HCT116 (cell line): ENCODE data around the gene LEMD1. TPM values are rescaled to one million over a fixed set of nuclear protein-coding genes. Genes with fewer than 3 reads are reported as not detected.

Source experiments
- ATAC-seq: fragments of 200-7000 bp; cut with Tn5 transposase; 2 replicates; pipeline ENCODE4 v1.9.1; 2020; ENCODE audit warnings: mild to moderate bottlenecking, moderate library complexity
- BruUV-seq: library from RNA; stranded (reverse); fragments of 400-500 nt; replicated peaks from 2 replicates; lab custom pipeline; 2021; lab: Mats Ljungman, UMichigan
- CTCF ChIA-PET: fragments of 300-600 bp; sonication (Branson Sonifier 250); formaldehyde crosslinking; loops from one replicate; lab custom pipeline; 2021; ENCODE audit warnings: antibody characterized with exemption; lab: Charles Lee
- POLR2A ChIA-PET: fragments of 300-600, 350-600 bp; sonication (Branson Sonifier 250); formaldehyde crosslinking; loops from one replicate; lab custom pipeline; 2021; ENCODE audit warnings: antibody characterized with exemption; lab: Charles Lee
- RAD21 ChIA-PET, 2 experiments: fragments of 300-600 bp; sonication (Branson Sonifier 250); formaldehyde crosslinking; loops; one replicate each; lab custom pipeline; 2023; ENCODE audit warnings: low total read pairs in 2 of 2; ENCODE audit not compliant: uncharacterized antibody in 2 of 2, unreplicated experiment in 2 of 2, low non-redundant PET in 1 of 2; lab: Charles Lee
- DNase-seq: peaks from one replicate; pipeline ENCODE4 v3.0.0-alpha.2; 2010; ENCODE audit warnings: low read depth, low spot score
- H2AFZ ChIP-seq: fragments of 200-600 bp; shearing (Covaris generic), sonication (generic); 2 replicates; pipeline ENCODE4 v1.6.1; 2017; ENCODE audit warnings: low read depth, mixed run types, mixed read lengths, antibody characterized with exemption, low read length; ENCODE audit not compliant: poor library complexity, severe bottlenecking
- H3K27ac ChIP-seq: 2 replicates; pipeline ENCODE4 v1.5.1; 2012; ENCODE audit warnings: low read depth, low read length
- H3K27me3 ChIP-seq: fragments of 200-600 bp; sonication (generic); 2 replicates; pipeline ENCODE4 v1.6.1; 2016; ENCODE audit warnings: mixed run types, low read length, mixed read lengths; ENCODE audit not compliant: insufficient read depth
- H3K36me3 ChIP-seq, 2 experiments: fragments of 200-500 bp in 1 of 2; fragments of 200-600 bp in 1 of 2; sonication (Bioruptor generic) in 1 of 2; sonication (generic) in 1 of 2; 2 replicates each; pipeline versions ENCODE4 v1.5.1 to v1.6.1; 2014 to 2016; ENCODE audit warnings: low read length in 2 of 2, inconsistent platforms in 1 of 2, mixed read lengths in 1 of 2, mixed run types in 1 of 2; ENCODE audit not compliant: insufficient read depth in 2 of 2, control insufficient read depth in 1 of 2
- H3K4me1 ChIP-seq, 2 experiments: fragments of 200-600 bp in 1 of 2; sonication (generic) in 1 of 2; 2 replicates each; pipeline versions ENCODE4 v1.5.1 to v1.6.1; 2012 to 2017; ENCODE audit warnings: low read length in 2 of 2, inconsistent platforms in 1 of 2, mild to moderate bottlenecking in 1 of 2, mixed read lengths in 1 of 2, mixed run types in 1 of 2, moderate library complexity in 1 of 2; ENCODE audit not compliant: insufficient read depth in 2 of 2, control insufficient read depth in 1 of 2
- H3K4me2 ChIP-seq: fragments of 200-600 bp; sonication (generic); 2 replicates; pipeline ENCODE4 v1.6.1; 2017; ENCODE audit warnings: mixed run types, low read length, mixed read lengths
- H3K4me3 ChIP-seq, 2 experiments: fragments of 200-600 bp in 1 of 2; sonication (generic) in 1 of 2; replicated peaks in 1 of 2; 2 replicates each; pipeline ENCODE4 v1.5.1; 2011 to 2016; ENCODE audit warnings: low read length in 2 of 2, control low read depth in 1 of 2, low read depth in 1 of 2, mild to moderate bottlenecking in 1 of 2, mixed read lengths in 1 of 2, mixed run types in 1 of 2
- H3K79me2 ChIP-seq: fragments of 200-600 bp; sonication (generic); 2 replicates; pipeline ENCODE4 v1.6.1; 2017; ENCODE audit warnings: mild to moderate bottlenecking, mixed run types, low read length, moderate library complexity, mixed read lengths; ENCODE audit not compliant: insufficient read depth
- H3K9ac ChIP-seq: fragments of 200-600 bp; sonication (generic); 2 replicates; pipeline ENCODE4 v1.6.1; 2016; ENCODE audit warnings: low read length, mixed read lengths
- H3K9me2 ChIP-seq: fragments of 200-600 bp; sonication (generic), shearing (Covaris generic); 2 replicates; pipeline ENCODE4 v1.6.1; 2017; ENCODE audit warnings: mixed run types, mild to moderate bottlenecking, moderate library complexity; ENCODE audit not compliant: insufficient read depth
- H3K9me3 ChIP-seq, 2 experiments: fragments of 200-500 bp in 1 of 2; fragments of 200-600 bp in 1 of 2; sonication (Bioruptor generic) in 1 of 2; sonication (generic) in 1 of 2; 2 replicates each; pipeline ENCODE4 v1.6.1; 2014 to 2017; ENCODE audit warnings: low read length in 2 of 2, mixed read lengths in 2 of 2, inconsistent platforms in 1 of 2, low read depth in 1 of 2, mild to moderate bottlenecking in 1 of 2, mixed run types in 1 of 2, moderate library complexity in 1 of 2; ENCODE audit not compliant: control insufficient read depth in 1 of 2, insufficient read depth in 1 of 2
- H4K20me1 ChIP-seq: fragments of 200-600 bp; sonication (generic), shearing (Covaris generic); 2 replicates; pipeline ENCODE4 v1.6.1; 2017; ENCODE audit warnings: mixed run types, mild to moderate bottlenecking, moderate library complexity; ENCODE audit not compliant: insufficient read depth
- CBX3 ChIP-seq: IDR thresholded peaks from 2 replicates; pipeline ENCODE4 v1.6.1; 2012; ENCODE audit warnings: low read depth
- CEBPB ChIP-seq: IDR thresholded peaks from 2 replicates; pipeline ENCODE4 v1.6.1; 2012; ENCODE audit warnings: low read depth
- ELF1 ChIP-seq: IDR thresholded peaks from 2 replicates; pipeline ENCODE4 v1.6.1; 2012; ENCODE audit warnings: low read depth, borderline replicate concordance
- EZH2 ChIP-seq: fragments of 200-600 bp; sonication (generic); IDR thresholded peaks from 2 replicates; pipeline ENCODE4 v1.6.1; 2017; ENCODE audit warnings: antibody characterized with exemption, mixed run types
- EZH2phosphoT487 ChIP-seq: fragments of 200-600 bp; IDR thresholded peaks from 2 replicates; pipeline ENCODE4 v1.6.1; 2018; ENCODE audit warnings: antibody characterized with exemption, borderline replicate concordance
- FOSL1 ChIP-seq: IDR thresholded peaks from 2 replicates; pipeline ENCODE4 v1.6.1; 2012; ENCODE audit warnings: low read depth
- JUND ChIP-seq: IDR thresholded peaks from 2 replicates; pipeline ENCODE4 v1.6.1; 2012
- POLR2AphosphoS5 ChIP-seq: IDR thresholded peaks from 2 replicates; pipeline ENCODE4 v1.6.1; 2011; ENCODE audit warnings: mild to moderate bottlenecking, low read depth, low read length, moderate library complexity
- REST ChIP-seq: IDR thresholded peaks from 2 replicates; pipeline ENCODE4 v1.6.1; 2012; ENCODE audit warnings: low read depth
- SP1 ChIP-seq: IDR thresholded peaks from 2 replicates; pipeline ENCODE4 v1.6.1; 2012; ENCODE audit warnings: low read depth
- SRF ChIP-seq: IDR thresholded peaks from 2 replicates; pipeline ENCODE4 v1.6.1; 2012; ENCODE audit warnings: low read depth
- TCF7L2 ChIP-seq: IDR thresholded peaks from 2 replicates; pipeline ENCODE4 v1.7.0; 2011; ENCODE audit warnings: borderline replicate concordance, inconsistent platforms; ENCODE audit not compliant: insufficient read depth, insufficient read length; ENCODE audit errors: extremely low read depth
- ZBTB33 ChIP-seq: IDR thresholded peaks from 2 replicates; pipeline ENCODE4 v1.6.1; 2011; ENCODE audit warnings: mild to moderate bottlenecking, low read length, moderate library complexity; ENCODE audit not compliant: insufficient replicate concordance; ENCODE audit errors: extremely low read depth
- intact Hi-C: fragments of 100-400 bp; cut with micrococcal nuclease; formaldehyde crosslinking; loops from 2 replicates; pipeline ENCODE4 v1.10.0; 2022
- total RNA-seq: library from RNA; stranded (reverse); gene quantifications from one replicate; pipeline ENCODE4 v1.2.1, GENCODE V29; 2021; ENCODE audit not compliant: unreplicated experiment

The LEMD1 gene
- total RNA-seq, 1 experiment from 2014 or later = 11.9 TPM

- TF ChIP-seq REST (no peak), EZH2phosphoT487 (no peak), POLR2AphosphoS5 (no peak), TCF7L2 (no peak), ELF1 (no peak)
Measured at GRCh38 chr1:205358579-205358978, 63.3 kb downstream of the LEMD1 start (continued).

- ChIA-PET CTCF (no interaction called here), RAD21 (no interaction called here), POLR2A (no interaction called here)
- H3K79me2 ChIP-seq = no peaks in the 10 kb centered on the region
- ATAC-seq (no peak), DNase-seq (no peak)
- no peak overlapping the region for H3K4me3 ChIP-seq
- H2AFZ ChIP-seq = no peak overlapping the region
- no peaks in the 10 kb centered on the region for H3K36me3 ChIP-seq
- H3K4me2 ChIP-seq = no peak overlapping the region
- TF ChIP-seq FOSL1 (no peak), SP1 (no peak), EZH2phosphoT487 (no peak), CBX3 (no peak), JUND (no peak), CEBPB (no peak), ZBTB33 (no peak), SRF (no peak), ELF1 (no peak), EZH2 (no peak)
- TF ChIP-seq, all 23 proteins: peak for 0
- H3K9me3 ChIP-seq = no peaks in the 10 kb centered on the region
- intact Hi-C loops = no loop called here
- no peak overlapping the region for H3K27ac ChIP-seq
- H3K27me3 ChIP-seq = no peaks in the 10 kb centered on the region
- H3K9ac ChIP-seq = no peak overlapping the region
- BruUV-seq = no TSS peak
- no peaks in the 10 kb centered on the region for H4K20me1 ChIP-seq
- no peaks in the 10 kb centered on the region; the same call in 1 of the 2 replicates for H3K9me2 ChIP-seq
- peaks cover 0 to 10% of the 10 kb centered on the region in 2 experiments; a peak in 2 of 4 replicates for H3K4me1 ChIP-seq
Measured at GRCh38 chr1:205357567-205357966, 64.3 kb downstream of the LEMD1 start.
